ENCODE data around the gene ACKR1. TPM values are rescaled to one million over a fixed set of nuclear protein-coding genes. Genes with fewer than 3 reads are reported as not detected.

ACKR1 gene
- total RNA-seq, 1 donor from 2014 or later = 0.57 TPM

DNA sequence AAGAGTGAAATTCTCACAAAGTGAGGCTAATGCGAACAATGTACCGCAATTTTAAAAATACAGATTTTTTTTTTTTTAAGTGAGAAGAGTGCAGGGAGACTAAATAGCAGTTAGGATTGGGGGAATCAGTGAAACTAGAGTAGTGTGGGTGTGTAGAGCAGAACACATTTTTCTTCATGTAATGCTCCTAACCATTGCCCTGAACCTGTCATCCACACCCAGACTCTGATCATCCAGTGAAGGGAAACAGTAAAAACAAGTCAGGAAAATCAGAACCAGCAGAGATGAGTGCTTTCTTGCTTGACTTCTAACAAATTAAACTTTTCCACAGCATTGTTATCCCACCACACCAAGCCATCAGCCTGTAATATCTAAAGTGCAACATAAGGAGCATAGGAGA, 24.2 kb upstream of the ACKR1 start:
- Mint-ChIP-seq H3K27me3 (no peaks in the 10 kb centered on the region), H3K27ac (no peak overlapping the region), H3K4me1 (ENCODE audit: low read depth) (no peaks in the 10 kb centered on the region), H3K4me3 (ENCODE audit: low read depth) (no peak overlapping the region), H3K36me3 (ENCODE audit: insufficient read depth) (no peaks in the 10 kb centered on the region), H3K9me3 (ENCODE audit: low read depth) (no peaks in the 10 kb centered on the region)
- no peak for DNase-seq (ENCODE audit: low spot score, unreplicated experiment)
- TF ChIP-seq, protein P1, sequence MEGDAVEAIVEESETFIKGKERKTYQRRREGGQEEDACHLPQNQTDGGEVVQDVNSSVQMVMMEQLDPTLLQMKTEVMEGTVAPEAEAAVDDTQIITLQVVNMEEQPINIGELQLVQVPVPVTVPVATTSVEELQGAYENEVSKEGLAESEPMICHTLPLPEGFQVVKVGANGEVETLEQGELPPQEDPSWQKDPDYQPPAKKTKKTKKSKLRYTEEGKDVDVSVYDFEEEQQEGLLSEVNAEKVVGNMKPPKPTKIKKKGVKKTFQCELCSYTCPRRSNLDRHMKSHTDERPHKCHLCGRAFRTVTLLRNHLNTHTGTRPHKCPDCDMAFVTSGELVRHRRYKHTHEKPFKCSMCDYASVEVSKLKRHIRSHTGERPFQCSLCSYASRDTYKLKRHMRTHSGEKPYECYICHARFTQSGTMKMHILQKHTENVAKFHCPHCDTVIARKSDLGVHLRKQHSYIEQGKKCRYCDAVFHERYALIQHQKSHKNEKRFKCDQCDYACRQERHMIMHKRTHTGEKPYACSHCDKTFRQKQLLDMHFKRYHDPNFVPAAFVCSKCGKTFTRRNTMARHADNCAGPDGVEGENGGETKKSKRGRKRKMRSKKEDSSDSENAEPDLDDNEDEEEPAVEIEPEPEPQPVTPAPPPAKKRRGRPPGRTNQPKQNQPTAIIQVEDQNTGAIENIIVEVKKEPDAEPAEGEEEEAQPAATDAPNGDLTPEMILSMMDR (IDR thresholded peaks at IDR 0.05; ENCODE audit: unreplicated experiment) = no peak

DNA sequence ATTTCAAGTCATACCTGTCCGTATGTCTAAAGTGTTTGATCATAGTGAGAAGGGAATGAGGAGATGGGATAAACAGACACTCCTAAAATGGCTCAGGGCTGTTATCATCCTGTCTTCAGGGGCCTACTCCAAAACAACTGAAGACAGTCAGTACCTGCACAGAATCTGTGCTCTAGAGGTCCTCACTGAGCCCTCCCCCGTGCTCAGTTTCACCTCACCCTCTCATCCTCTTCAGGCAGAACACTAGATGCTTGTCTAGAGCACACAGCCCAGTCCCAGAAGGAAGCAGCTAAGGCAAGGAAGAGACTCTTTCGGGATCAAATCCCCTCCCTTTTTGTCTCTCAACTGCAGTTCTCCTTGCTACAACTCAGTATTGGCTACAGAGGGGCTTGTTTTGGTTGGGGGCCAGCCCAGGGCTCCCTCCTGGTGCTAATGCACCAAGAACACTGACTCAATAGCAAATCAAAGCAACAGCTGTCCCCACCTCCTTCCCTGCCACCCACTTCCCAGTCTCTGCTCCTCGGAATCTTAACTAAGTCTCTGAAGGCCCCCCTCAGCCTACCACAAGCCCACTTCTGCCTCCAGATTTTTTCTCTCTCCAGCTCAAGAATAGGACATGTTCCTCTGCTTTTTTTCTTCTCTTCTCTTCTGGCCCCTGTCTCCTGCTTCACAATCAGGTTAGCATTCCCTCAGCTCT, 23.2 kb upstream of the ACKR1 start:
- H3K27ac Mint-ChIP-seq = no peak overlapping the region
- H3K36me3 Mint-ChIP-seq (ENCODE audit: insufficient read depth) = no peaks in the 10 kb centered on the region
- no peaks in the 10 kb centered on the region for H3K9me3 Mint-ChIP-seq (ENCODE audit: low read depth)

DNA sequence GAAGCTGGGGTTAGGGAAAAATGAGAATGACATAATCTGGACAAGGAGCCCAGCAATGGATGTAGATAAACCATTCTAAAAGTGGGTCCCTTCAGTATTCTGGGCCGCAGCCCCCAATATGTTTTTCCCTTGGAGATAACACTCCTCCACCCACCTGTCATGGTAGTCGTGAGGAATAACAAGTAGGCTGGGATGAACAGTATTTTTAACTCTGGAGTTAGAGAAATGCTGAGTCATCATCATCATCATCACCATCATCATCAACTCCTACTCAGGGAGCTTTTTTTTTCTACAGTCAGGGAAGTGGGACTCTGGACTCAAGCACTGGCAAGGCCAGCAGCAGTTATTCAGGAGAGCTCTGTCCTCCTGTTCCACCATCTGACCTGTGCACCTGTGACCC, 20.5 kb upstream of the ACKR1 start:
- Mint-ChIP-seq H3K4me3 (ENCODE audit: low read depth) (no peak overlapping the region), H3K9me3 (ENCODE audit: low read depth) (no peaks in the 10 kb centered on the region), H3K4me1 (ENCODE audit: low read depth) (peaks cover 17% of the 10 kb centered on the region), H3K27me3 (no peaks in the 10 kb centered on the region), H3K36me3 (ENCODE audit: insufficient read depth) (no peaks in the 10 kb centered on the region), H3K27ac (no peak overlapping the region)
- DNase-seq (ENCODE audit: low spot score, unreplicated experiment) = no peak
- TF ChIP-seq, protein P1 (IDR thresholded peaks at IDR 0.05; ENCODE audit: unreplicated experiment) = no peak

More for the DNA sequence above, 23.2 kb upstream of the ACKR1 start:
- TF ChIP-seq, protein P1 (IDR thresholded peaks at IDR 0.05; ENCODE audit: unreplicated experiment) = no peak
- H3K4me1 Mint-ChIP-seq (ENCODE audit: low read depth) = no peaks in the 10 kb centered on the region
- no peaks in the 10 kb centered on the region for H3K27me3 Mint-ChIP-seq
- no peak overlapping the region for H3K4me3 Mint-ChIP-seq (ENCODE audit: low read depth)
- no peak for DNase-seq (ENCODE audit: low spot score, unreplicated experiment)

GRCh38 chr1:159185121-159185520, 19.6 kb upstream of the ACKR1 start:
- peaks cover 4% of the 10 kb centered on the region for H3K27me3 Mint-ChIP-seq
- H3K9me3 Mint-ChIP-seq (ENCODE audit: low read depth) = no peaks in the 10 kb centered on the region
- peaks cover 17% of the 10 kb centered on the region for H3K4me1 Mint-ChIP-seq (ENCODE audit: low read depth)
- DNase-seq (ENCODE audit: low spot score, unreplicated experiment) = no peak
- no peaks in the 10 kb centered on the region for H3K36me3 Mint-ChIP-seq (ENCODE audit: insufficient read depth)
- TF ChIP-seq, protein P1 (IDR thresholded peaks at IDR 0.05; ENCODE audit: unreplicated experiment) = no peak
- H3K27ac Mint-ChIP-seq = no peak overlapping the region
- H3K4me3 Mint-ChIP-seq (ENCODE audit: low read depth) = no peak overlapping the region

DNA sequence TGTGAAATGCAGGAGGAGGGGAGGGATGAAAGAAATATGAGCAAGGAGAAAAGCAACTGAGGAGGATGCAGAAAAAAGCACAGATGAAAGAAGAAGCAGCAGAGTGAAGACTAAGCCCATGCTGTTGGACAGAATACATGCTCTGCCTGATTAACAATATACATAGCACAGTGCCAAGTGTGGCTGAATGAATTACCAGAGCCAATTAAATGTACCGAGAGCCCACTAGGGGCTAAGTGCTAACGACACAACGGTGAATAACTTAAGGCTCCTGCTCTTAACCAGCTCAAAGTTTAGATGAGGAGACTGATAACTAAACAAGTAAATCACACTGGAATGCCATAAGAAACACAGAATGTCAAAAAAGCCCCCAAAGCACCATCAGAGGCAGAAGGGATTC, 17.6 kb upstream of the ACKR1 start:
- Mint-ChIP-seq H3K4me3 (ENCODE audit: low read depth) (peak overlapping the region; percentile 80), H3K27ac (no peak overlapping the region), H3K4me1 (ENCODE audit: low read depth) (peaks cover 17% of the 10 kb centered on the region), H3K27me3 (peaks cover 9% of the 10 kb centered on the region), H3K36me3 (ENCODE audit: insufficient read depth) (no peaks in the 10 kb centered on the region), H3K9me3 (ENCODE audit: low read depth) (no peaks in the 10 kb centered on the region)
- TF ChIP-seq, protein P1 (IDR thresholded peaks at IDR 0.05; ENCODE audit: unreplicated experiment) = no peak
- DNase-seq (ENCODE audit: low spot score, unreplicated experiment) = no peak
